Gastroesophageal sphincter (tissue), 4 donors: ENCODE measurements around the gene REC114. TPM values are rescaled to one million over a fixed set of nuclear protein-coding genes. Genes with fewer than 3 reads are reported as not detected.
"Not testable (repeated sequence)": the region's sequence is repeated elsewhere in the genome, so short reads cannot be mapped to it uniquely, and the experiment has no call there.

ENCODE experiments used
- ATAC-seq: fragments of 150-250 bp; one replicate; pipeline ENCODE4 v1.9.1; 2016; ENCODE audit warnings: mild to moderate bottlenecking, moderate library complexity
- H3K27ac ChIP-seq, 4 donors: fragments of 200-600 bp; sonication (generic) in 3 of 4; 1 replicate in 3 of 4; 2 replicates in 1 of 4; pipeline ENCODE4 v1.5.1; 2016 to 2019
- H3K27me3 ChIP-seq: fragments of 200-600 bp; sonication (generic); one replicate; pipeline ENCODE4 v1.5.1; 2019
- H3K36me3 ChIP-seq, 2 donors: fragments of 200-600 bp; sonication (generic); one replicate each; pipeline ENCODE4 v1.5.1; 2019; ENCODE audit warnings: control low read depth in 1 of 2
- H3K4me1 ChIP-seq, 3 donors: fragments of 200-600 bp; sonication (generic); 1 replicate in 2 of 3; 2 replicates in 1 of 3; pipeline ENCODE4 v1.5.1; 2016 to 2019; ENCODE audit warnings: control low read depth in 2 of 3
- H3K4me3 ChIP-seq, 2 donors: fragments of 200-600 bp; sonication (generic); one replicate each; pipeline ENCODE4 v1.5.1; 2019; ENCODE audit warnings: mild to moderate bottlenecking in 1 of 2, moderate library complexity in 1 of 2
- H3K9me3 ChIP-seq, 3 donors: fragments of 200-600 bp; sonication (generic); one replicate each; pipeline ENCODE4 v1.5.1; 2017 to 2019; ENCODE audit warnings: control low read depth in 2 of 3
- EP300 ChIP-seq: sonication (generic); formaldehyde crosslinking; IDR thresholded peaks from one replicate; pipeline ENCODE4 v1.6.1; 2017; ENCODE audit warnings: antibody characterized with exemption, mild to moderate bottlenecking
- POLR2A ChIP-seq, 2 donors: fragments of 450-650 bp; IDR thresholded peaks; one replicate each; pipeline ENCODE4 v1.6.1; 2017; ENCODE audit warnings: antibody characterized with exemption in 2 of 2, mild to moderate bottlenecking in 2 of 2, moderate library complexity in 1 of 2
- POLR2AphosphoS5 ChIP-seq: sonication (generic); formaldehyde crosslinking; IDR thresholded peaks from one replicate; pipeline ENCODE4 v1.6.1; 2017; ENCODE audit warnings: antibody characterized with exemption
- WGBS, 2 donors: methylation state at CpG; one replicate each; pipeline ENCODE4 v1.1.5; 2018; ENCODE audit warnings: low coverage in 1 of 2; 5-methylcytosine and 5-hydroxymethylcytosine counted together
- total RNA-seq, 4 donors: library from RNA; depleted of rRNA; stranded (reverse); fragments of >200 nt; gene quantifications; one replicate each; pipeline ENCODE4 v1.1.0, GENCODE V29; 2016
- TF ChIP-seq, protein P1 (sequence below), 4 experiments: fragments of 200-600 bp in 2 of 4; fragments of 450-650 bp in 2 of 4; sonication (generic) in 1 of 4; IDR thresholded peaks; one replicate each; pipeline ENCODE4 v1.5.1; 2017 to 2019; ENCODE audit warnings: antibody characterized with exemption in 4 of 4, mild to moderate bottlenecking in 2 of 4, moderate library complexity in 2 of 4

Gene REC114
- total RNA-seq, 4 donors from 2014 or later = not detected

- no peak for TF ChIP-seq POLR2AphosphoS5
- TF ChIP-seq EP300 = no peak
- no peak for TF ChIP-seq POLR2A (IDR thresholded peaks at IDR 0.05)
- TF ChIP-seq, protein P1, sequence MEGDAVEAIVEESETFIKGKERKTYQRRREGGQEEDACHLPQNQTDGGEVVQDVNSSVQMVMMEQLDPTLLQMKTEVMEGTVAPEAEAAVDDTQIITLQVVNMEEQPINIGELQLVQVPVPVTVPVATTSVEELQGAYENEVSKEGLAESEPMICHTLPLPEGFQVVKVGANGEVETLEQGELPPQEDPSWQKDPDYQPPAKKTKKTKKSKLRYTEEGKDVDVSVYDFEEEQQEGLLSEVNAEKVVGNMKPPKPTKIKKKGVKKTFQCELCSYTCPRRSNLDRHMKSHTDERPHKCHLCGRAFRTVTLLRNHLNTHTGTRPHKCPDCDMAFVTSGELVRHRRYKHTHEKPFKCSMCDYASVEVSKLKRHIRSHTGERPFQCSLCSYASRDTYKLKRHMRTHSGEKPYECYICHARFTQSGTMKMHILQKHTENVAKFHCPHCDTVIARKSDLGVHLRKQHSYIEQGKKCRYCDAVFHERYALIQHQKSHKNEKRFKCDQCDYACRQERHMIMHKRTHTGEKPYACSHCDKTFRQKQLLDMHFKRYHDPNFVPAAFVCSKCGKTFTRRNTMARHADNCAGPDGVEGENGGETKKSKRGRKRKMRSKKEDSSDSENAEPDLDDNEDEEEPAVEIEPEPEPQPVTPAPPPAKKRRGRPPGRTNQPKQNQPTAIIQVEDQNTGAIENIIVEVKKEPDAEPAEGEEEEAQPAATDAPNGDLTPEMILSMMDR (IDR thresholded peaks at IDR 0.05) = no peak
- no peak for ATAC-seq
- no peaks in the 10 kb centered on the region for H3K27me3 ChIP-seq
- no peak overlapping the region for H3K27ac ChIP-seq
- no peaks in the 10 kb centered on the region for H3K4me1 ChIP-seq
- 62 to 79% methylated on average over 2 to 4 of the region's 4 CpGs for WGBS, 2 donors
- no peak overlapping the region for H3K4me3 ChIP-seq
- no peaks in the 10 kb centered on the region for H3K36me3 ChIP-seq
- no peaks in the 10 kb centered on the region for H3K9me3 ChIP-seq
Observed at GRCh38 chr15:73483053-73483452, 40.1 kb downstream of the REC114 start.

- Histone ChIP-seq H3K36me3 (no peaks in the 10 kb centered on the region), H3K9me3 (no peaks in the 10 kb centered on the region), H3K4me3 (no peak overlapping the region), H3K4me1 (no peaks in the 10 kb centered on the region), H3K27me3 (no peaks in the 10 kb centered on the region), H3K27ac (no peak overlapping the region)
- no peak for ATAC-seq
- TF ChIP-seq POLR2A (IDR thresholded peaks at IDR 0.05) (no peak), POLR2AphosphoS5 (no peak), EP300 (no peak)
- TF ChIP-seq, protein P1 (IDR thresholded peaks at IDR 0.05) = no peak
- 70 to 100% methylated on average over 1 to 3 of the region's 5 CpGs for WGBS, 2 donors
Observed at GRCh38 chr15:73485372-73485771, 42.4 kb downstream of the REC114 start.

DNA sequence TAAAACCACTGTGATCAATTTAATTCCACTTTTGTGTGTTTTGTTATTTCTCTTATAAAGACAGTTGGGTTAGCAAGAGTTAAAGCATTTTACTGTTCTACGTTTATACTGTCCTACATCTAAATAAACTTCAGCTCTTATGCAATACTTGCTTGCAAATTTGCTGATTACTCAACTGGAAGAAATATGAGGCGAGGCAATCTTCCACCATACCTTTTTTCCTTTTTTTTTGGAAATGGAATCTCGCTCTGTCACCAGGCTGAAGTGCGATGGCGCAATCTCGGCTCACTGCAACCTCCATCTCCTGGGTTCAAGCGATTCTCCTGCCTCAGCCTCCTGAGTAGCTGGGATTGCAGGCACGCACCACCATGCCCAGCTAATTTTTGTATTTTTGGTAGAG, 42.9 kb downstream of the REC114 start:
- not testable (repeated sequence) for H3K27me3 ChIP-seq, H3K27ac ChIP-seq, H3K4me3 ChIP-seq, H3K9me3 ChIP-seq, H3K4me1 ChIP-seq, ATAC-seq, H3K36me3 ChIP-seq
- WGBS, 2 donors = 69 to 75% methylated on average over 6 to 8 of the region's 8 CpGs

GRCh38 chr15:73488698-73489097, 45.7 kb downstream of the REC114 start:
- no peaks in the 10 kb centered on the region for H3K36me3 ChIP-seq

GRCh38 chr15:73493922-73494321, 51.0 kb downstream of the REC114 start:
- Histone ChIP-seq H3K36me3 (no peaks in the 10 kb centered on the region), H3K9me3 (no peaks in the 10 kb centered on the region), H3K4me3 (no peak overlapping the region), H3K4me1 (no peaks in the 10 kb centered on the region), H3K27ac (no peak overlapping the region), H3K27me3 (no peaks in the 10 kb centered on the region)
- TF ChIP-seq, protein P1 (IDR thresholded peaks at IDR 0.05) = no peak
- TF ChIP-seq POLR2A (IDR thresholded peaks at IDR 0.05) (no peak), EP300 (no peak), POLR2AphosphoS5 (no peak)
- 92 to 100% methylated on average over 2 of the region's 2 CpGs for whole genome bisulfite sequencing, 2 donors
- ATAC-seq = no peak

More at GRCh38 chr15:73488698-73489097, 45.7 kb downstream of the REC114 start:
- no peak for ATAC-seq
- no peaks in the 10 kb centered on the region for H3K4me1 ChIP-seq
- H3K4me3 ChIP-seq = no peak overlapping the region
- H3K27me3 ChIP-seq = no peaks in the 10 kb centered on the region
- H3K27ac ChIP-seq = no peak overlapping the region
- 65 to 71% methylated on average over 1 of the region's 1 CpG for WGBS, 2 donors
- TF ChIP-seq POLR2AphosphoS5 = no peak
- TF ChIP-seq EP300 = no peak
- TF ChIP-seq, protein P1 (IDR thresholded peaks at IDR 0.05) = no peak
- no peak for TF ChIP-seq POLR2A (IDR thresholded peaks at IDR 0.05)
- no peaks in the 10 kb centered on the region for H3K9me3 ChIP-seq
